Gastrocnemius medialis (tissue), 4 donors: ENCODE results near the gene THAP7. TPM values are rescaled to one million over a fixed set of nuclear protein-coding genes. Genes with fewer than 3 reads are reported as not detected.

ENCODE experiments used
- ATAC-seq, 2 donors: fragments of 150-250 bp; one replicate each; pipeline ENCODE4 v1.9.1; 2016
- DNase-seq, 2 donors: peaks; one replicate each; pipeline ENCODE4 v3.0.0-alpha.2; 2019
- H3K27ac ChIP-seq, 4 donors: fragments of 200-600 bp; sonication (generic); 1 replicate in 1 of 4; 2 replicates in 3 of 4; pipeline ENCODE4 v1.5.1; 2016 to 2018; ENCODE audit warnings: mild to moderate bottlenecking in 2 of 4, moderate library complexity in 1 of 4
- H3K27me3 ChIP-seq, 3 donors: fragments of 200-600 bp; sonication (generic) in 2 of 3; 1 replicate in 1 of 3; 2 replicates in 2 of 3; pipeline versions ENCODE4 v1.5.1 to v1.6.0; 2016 to 2019; ENCODE audit warnings: mild to moderate bottlenecking in 1 of 3, moderate library complexity in 1 of 3
- H3K36me3 ChIP-seq, 2 donors: fragments of 200-600 bp; sonication (generic) in 1 of 2; one replicate each; pipeline ENCODE4 v1.5.1; 2017 to 2018
- H3K4me1 ChIP-seq, 2 donors: fragments of 200-600 bp; sonication (generic) in 1 of 2; one replicate each; pipeline ENCODE4 v1.5.1; 2016 to 2017; ENCODE audit warnings: mild to moderate bottlenecking in 2 of 2
- H3K4me3 ChIP-seq, 4 donors: fragments of 200-600 bp; sonication (generic) in 3 of 4; 1 replicate in 1 of 4; 2 replicates in 3 of 4; pipeline ENCODE4 v1.5.1; 2016 to 2019; ENCODE audit warnings: mild to moderate bottlenecking in 2 of 4
- H3K9me3 ChIP-seq, 3 donors: fragments of 200-600 bp; sonication (generic) in 2 of 3; 1 replicate in 1 of 3; 2 replicates in 2 of 3; pipeline ENCODE4 v1.5.1; 2016 to 2019
- CTCF ChIP-seq, 5 experiments: fragments of 450-650 bp in 3 of 5; fragments of 200-600 bp in 2 of 5; sonication (generic) in 2 of 5; IDR thresholded peaks in 4 of 5; conservative IDR thresholded peaks in 1 of 5; 1 replicate in 4 of 5; 2 replicates in 1 of 5; pipeline ENCODE4 v1.5.1; 2016 to 2019; ENCODE audit warnings: antibody characterized with exemption in 5 of 5, mild to moderate bottlenecking in 3 of 5, moderate library complexity in 3 of 5
- POLR2A ChIP-seq, 2 donors: fragments of 450-650 bp; IDR thresholded peaks; one replicate each; pipeline ENCODE4 v1.6.1; 2017; ENCODE audit warnings: antibody characterized with exemption in 2 of 2, mild to moderate bottlenecking in 2 of 2, moderate library complexity in 2 of 2
- in situ Hi-C, 4 donors: fragments of 200-750 bp; cut with MboI; loops; one replicate each; pipeline versions ENCODE4 v1.15.0 to v1.8.0; 2017; ENCODE audit warnings: low sequenced_read_pairs in 4 of 4
- intact Hi-C: fragments of 100-400 bp; cut with DNase I; formaldehyde crosslinking; loops from one replicate; pipeline ENCODE4 v1.15.1; 2023; ENCODE audit warnings: low total_unique reads
- total RNA-seq, 4 donors: library from RNA; depleted of rRNA; stranded (reverse); fragments of >200 nt; gene quantifications; one replicate each; pipeline versions ENCODE4 v1.1.0 to v1.2.3, GENCODE V29; 2016

THAP7 gene
- total RNA-seq, 4 donors from 2014 or later, result 44.8 to 76.2 (median 61.7) TPM

- ATAC-seq, result peak; percentile 25 to 48
- Histone ChIP-seq H3K27me3 (no peaks in the 10 kb centered on the region), H3K27ac (peak overlapping the region; percentile 90 to 96 (median 94)), H3K36me3 (no peaks in the 10 kb centered on the region), H3K4me1 (peaks cover 12 to 26% of the 10 kb centered on the region in 2 donors), H3K9me3 (no peaks in the 10 kb centered on the region), H3K4me3 (peak overlapping the region; percentile 56 to 81 (median 73))
- DNase-seq, result peak in 1 of 2 donors; percentile 37
- TF ChIP-seq POLR2A (IDR thresholded peaks at IDR 0.05) (no peak), CTCF (IDR thresholded peaks at IDR 0.05 in 4 of 5, conservative IDR thresholded peaks at IDR 0.05 in 1 of 5) (no peak)
- in situ Hi-C loops (no loop called here), intact Hi-C loops (loop anchor here (1.0 to 5.0 kb wide), 3 partner anchors 30 to 627 kb away; partner anchors contain the start of genes LRRC74B, LZTR1 and SDF2L1)
Observed at GRCh38 chr22:21015466-21016006, 13.6 kb upstream of the THAP7 start.

GRCh38 chr22:21014726-21015465, 13.0 kb upstream of the THAP7 start, which contains the start of gene P2RX6:
P2RX6 (plus strand) TSS chr22:21015165; CDS start chr22:21015175, 10 bp downstream.
- intact Hi-C loops, result loop anchor here (1.0 to 5.0 kb wide), 3 partner anchors 30 to 627 kb away; partner anchors contain the start of genes LRRC74B, LZTR1 and SDF2L1
- peak; percentile 52 to 70 for TF ChIP-seq POLR2A (IDR thresholded peaks at IDR 0.05)
- TF ChIP-seq CTCF (IDR thresholded peaks at IDR 0.05 in 4 of 5, conservative IDR thresholded peaks at IDR 0.05 in 1 of 5), result no peak

GRCh38 chr22:21014202-21014725, 12.3 kb upstream of the THAP7 start:
- in situ Hi-C loops, result no loop called here

More at GRCh38 chr22:21014726-21015465, 13.0 kb upstream of the THAP7 start, which contains the start of gene P2RX6:
- peak within 1 kb of the TSS; percentile 90 to 96 (median 94) for H3K27ac ChIP-seq
- peak within 1 kb of the TSS; percentile 56 to 81 (median 73) for H3K4me3 ChIP-seq
- H3K27me3 ChIP-seq, result no peaks in the 10 kb centered on the region
- no peaks in the 10 kb centered on the region for H3K36me3 ChIP-seq
- DNase-seq (peak; percentile 47 to 82), ATAC-seq (peak; percentile 81 to 83)
- peaks cover 12 to 26% of the 10 kb centered on the region in 2 donors for H3K4me1 ChIP-seq
- H3K9me3 ChIP-seq, result no peaks in the 10 kb centered on the region
- in situ Hi-C loops, result no loop called here

More at GRCh38 chr22:21014202-21014725, 12.3 kb upstream of the THAP7 start:
- TF ChIP-seq POLR2A (IDR thresholded peaks at IDR 0.05), result no peak
- no peak for TF ChIP-seq CTCF (IDR thresholded peaks at IDR 0.05 in 4 of 5, conservative IDR thresholded peaks at IDR 0.05 in 1 of 5)
- ATAC-seq (peak; percentile 71 to 79), DNase-seq (peak; percentile 67 to 78)
- Histone ChIP-seq H3K36me3 (no peaks in the 10 kb centered on the region), H3K4me1 (peaks cover 12 to 26% of the 10 kb centered on the region in 2 donors), H3K27me3 (no peaks in the 10 kb centered on the region), H3K4me3 (peak overlapping the region; percentile 56 to 81 (median 73)), H3K9me3 (no peaks in the 10 kb centered on the region), H3K27ac (peak overlapping the region; percentile 90 to 96 (median 94))
- intact Hi-C loops, result no loop called here
